Kidney (tissue), 14 donors: ENCODE data around the gene MYO15B. TPM values are rescaled to one million over a fixed set of nuclear protein-coding genes. Genes with fewer than 3 reads are reported as not detected.
A peak's percentile ranks its signal among the peaks of the same experiment; 100 is the strongest.

Source experiments
- DNase-seq, 5 donors: peaks; one replicate each; pipeline ENCODE4 v3.0.0-alpha.2; 2013 to 2020
- FAIRE-seq: peaks from 2 replicates; lab custom pipeline; 2012; peaks lifted over from hg19 to GRCh38; lab: Jason Lieb, UNC
- H3K27ac ChIP-seq, 2 donors: one replicate each; pipeline ENCODE4 v1.7.0; 2013; ENCODE audit warnings: low read depth in 2 of 2, low read length in 2 of 2, inconsistent platforms in 1 of 2
- H3K27me3 ChIP-seq: one replicate; pipeline ENCODE4 v1.7.1; 2013; ENCODE audit warnings: low read length, inconsistent platforms; ENCODE audit not compliant: control insufficient read depth, insufficient read depth
- H3K36me3 ChIP-seq, 3 donors: one replicate each; pipeline versions ENCODE4 v1.7.0 to v1.7.1; 2013; ENCODE audit warnings: low read length in 3 of 3, control low read depth in 1 of 3, inconsistent platforms in 1 of 3; ENCODE audit not compliant: insufficient read depth in 3 of 3, control insufficient read depth in 2 of 3
- H3K4me1 ChIP-seq, 3 donors: one replicate each; pipeline versions ENCODE4 v1.7.0 to v1.7.1; 2013; ENCODE audit warnings: low read length in 3 of 3, inconsistent platforms in 1 of 3, low read depth in 1 of 3; ENCODE audit not compliant: control insufficient read depth in 2 of 3, insufficient read depth in 2 of 3
- H3K4me3 ChIP-seq, 3 donors: one replicate each; pipeline versions ENCODE4 v1.7.0 to v1.8.1; 2013; ENCODE audit warnings: low read length in 3 of 3, control low read depth in 1 of 3, inconsistent platforms in 1 of 3
- H3K9ac ChIP-seq, 3 donors: one replicate each; pipeline versions ENCODE4 v1.7.0 to v1.7.1; 2013; ENCODE audit warnings: low read length in 3 of 3, control low read depth in 1 of 3, inconsistent platforms in 1 of 3
- H3K9me3 ChIP-seq, 3 donors: one replicate each; pipeline versions ENCODE4 v1.7.0 to v1.7.1; 2013; ENCODE audit warnings: low read length in 3 of 3, control low read depth in 1 of 3, inconsistent platforms in 1 of 3; ENCODE audit not compliant: control insufficient read depth in 2 of 3, insufficient read depth in 1 of 3
- CTCF ChIP-seq: IDR thresholded peaks from 3 replicates; pipeline ENCODE4 v1.5.1; 2012; ENCODE audit warnings: mild to moderate bottlenecking, moderate library complexity, borderline replicate concordance; ENCODE audit not compliant: insufficient read depth; ENCODE audit errors: extremely low read depth
- intact Hi-C: fragments of 100-400 bp; cut with DNase I; formaldehyde crosslinking; loops from one replicate; pipeline ENCODE4 v1.11.1; 2022
- polyA plus RNA-seq: library from polyadenylated mRNA; stranded (reverse); fragments of 350-450 nt; fragmentation: Illumina TruSeq; extraction: RNeasy Lipid Tissue Mini Kit (QIAGEN cat#74804); gene quantifications from one replicate; pipeline ENCODE4 v1.2.3, GENCODE V29; 2014; ENCODE audit warnings: low read depth, low replicate concordance; ENCODE audit not compliant: insufficient read depth
- total RNA-seq: library from RNA; stranded (reverse); fragmentation: NEBNext Ultra II Directional; extraction: Animal tissue kit (Norgen Biotek cat#: 25700); gene quantifications from one replicate; pipeline ENCODE4 v1.2.1, GENCODE V29; 2021
- donor health status: control.
- donor health status: control.
- donor health status: control.
- donor health status: control.
- donor health status: control.
- donor health status: DM: yes; HTN: yes; CAD: no.
- donor health status: Normal renal cell carcinoma (clear cell type).

MYO15B gene
- total and polyA plus RNA-seq, 2 donors from 2014 or later = 139 to 286 TPM

- Histone ChIP-seq H3K9ac (no peak overlapping the region), H3K9me3 (no peaks in the 10 kb centered on the region), H3K4me1 (peaks cover 0 to 38% (median 30%) of the 10 kb centered on the region in 3 donors), H3K27ac (no peak overlapping the region), H3K27me3 (no peaks in the 10 kb centered on the region), H3K36me3 (peaks cover 0 to 29% (median 14%) of the 10 kb centered on the region in 3 donors), H3K4me3 (no peak overlapping the region)
- no peak for TF ChIP-seq CTCF
- DNase-seq = peak in 1 of 5 donors; percentile 29
- intact Hi-C loops = no loop called here
- no peak for FAIRE-seq
These were observed 27.6 kb upstream of the MYO15B start for GRCh38 chr17:75559958-75560533.

- no peak for FAIRE-seq
- TF ChIP-seq CTCF = no peak
- intact Hi-C loops = no loop called here
These were observed 25.5 kb upstream of the MYO15B start for GRCh38 chr17:75561927-75562603.

GRCh38 chr17:75563063-75563758 is 24.4 kb upstream of the MYO15B start:
- DNase-seq (peak in 1 of 5 donors; percentile 23), FAIRE-seq (no peak)
- Histone ChIP-seq H3K9ac (no peak overlapping the region), H3K9me3 (no peaks in the 10 kb centered on the region), H3K4me1 (peaks cover 0 to 26% (median 12%) of the 10 kb centered on the region in 3 donors), H3K4me3 (no peak overlapping the region), H3K36me3 (peaks cover 0 to 39% (median 22%) of the 10 kb centered on the region in 3 donors), H3K27me3 (no peaks in the 10 kb centered on the region), H3K27ac (no peak overlapping the region)
- intact Hi-C loops = no loop called here
- TF ChIP-seq CTCF = no peak

More at GRCh38 chr17:75561927-75562603, 25.5 kb upstream of the MYO15B start:
- peaks cover 0 to 39% (median 22%) of the 10 kb centered on the region in 3 donors for H3K36me3 ChIP-seq
- no peak for DNase-seq
- no peak overlapping the region for H3K9ac ChIP-seq
- peaks cover 0 to 35% (median 19%) of the 10 kb centered on the region in 3 donors for H3K4me1 ChIP-seq
- H3K27ac ChIP-seq = no peak overlapping the region
- no peaks in the 10 kb centered on the region for H3K27me3 ChIP-seq
- H3K4me3 ChIP-seq = no peak overlapping the region
- no peaks in the 10 kb centered on the region for H3K9me3 ChIP-seq
